Activated T-cell treated with anti-CD3 and anti-CD28 coated beads, Interleukin-2, amount 50 U/mL, for 1 hour (primary cell): Measurements from ENCODE around the gene MFSD2A.
"Not testable (repeated sequence)": the region's sequence is repeated elsewhere in the genome, so short reads cannot be mapped to it uniquely, and the experiment has no call there.

ENCODE experiments used
- DNase-seq: peaks from one replicate; pipeline ENCODE4 v3.0.0-alpha.2; 2020

Gene MFSD2A

DNA sequence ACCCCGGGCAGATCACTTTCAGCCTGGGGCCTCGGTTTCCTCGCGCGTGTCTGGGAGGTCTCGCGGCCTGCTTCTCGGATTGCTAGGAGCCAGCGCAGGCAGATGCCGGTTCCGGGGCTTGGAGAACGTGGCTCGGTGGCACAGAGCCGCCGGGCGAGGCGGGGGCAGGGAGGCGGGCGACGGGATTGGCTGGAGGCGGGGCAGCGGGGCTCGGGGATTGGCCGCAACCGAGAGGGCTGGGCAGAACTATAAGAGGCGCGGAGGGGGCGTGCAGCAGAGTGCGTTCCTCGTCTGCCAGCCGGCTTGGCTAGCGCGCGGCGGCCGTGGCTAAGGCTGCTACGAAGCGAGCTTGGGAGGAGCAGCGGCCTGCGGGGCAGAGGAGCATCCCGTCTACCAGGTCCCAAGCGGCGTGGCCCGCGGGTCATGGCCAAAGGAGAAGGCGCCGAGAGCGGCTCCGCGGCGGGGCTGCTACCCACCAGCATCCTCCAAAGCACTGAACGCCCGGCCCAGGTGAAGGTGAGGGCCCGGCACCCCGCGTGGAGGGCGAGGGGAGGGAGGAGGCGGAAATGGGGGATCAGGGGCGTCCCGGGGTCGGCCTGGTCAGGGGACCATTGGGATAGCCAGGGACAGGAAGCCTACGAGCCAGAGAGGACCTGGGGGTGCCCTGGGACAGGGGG, at the start of gene MFSD2A:
Gene MFSD2A, plus strand, starts transcription at position 276 of the 677 bp plus-strand sequence. Its CDS starts 148 bp downstream, at position 424.
- DNase-seq, result peak; percentile 88

DNA sequence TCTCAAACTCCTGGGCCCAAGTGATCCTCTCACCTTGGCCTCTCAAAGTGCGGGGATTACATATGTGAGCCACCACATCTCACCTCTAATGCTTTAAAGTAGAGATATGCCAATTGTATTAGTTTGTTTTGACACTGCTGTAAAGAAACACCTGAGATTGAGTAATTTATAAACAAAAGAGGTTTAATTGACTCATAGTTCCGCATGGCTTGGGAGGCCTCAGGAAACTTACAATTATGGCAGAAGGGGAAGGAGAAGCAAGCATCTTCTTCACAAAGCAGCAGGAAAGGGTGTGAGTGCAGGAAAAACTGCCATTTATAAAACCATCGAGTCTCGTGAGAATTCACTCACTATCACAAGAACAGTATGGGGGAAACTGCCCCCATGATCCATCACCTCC, 49.8 kb upstream of the MFSD2A start:
- no peak for DNase-seq

DNA sequence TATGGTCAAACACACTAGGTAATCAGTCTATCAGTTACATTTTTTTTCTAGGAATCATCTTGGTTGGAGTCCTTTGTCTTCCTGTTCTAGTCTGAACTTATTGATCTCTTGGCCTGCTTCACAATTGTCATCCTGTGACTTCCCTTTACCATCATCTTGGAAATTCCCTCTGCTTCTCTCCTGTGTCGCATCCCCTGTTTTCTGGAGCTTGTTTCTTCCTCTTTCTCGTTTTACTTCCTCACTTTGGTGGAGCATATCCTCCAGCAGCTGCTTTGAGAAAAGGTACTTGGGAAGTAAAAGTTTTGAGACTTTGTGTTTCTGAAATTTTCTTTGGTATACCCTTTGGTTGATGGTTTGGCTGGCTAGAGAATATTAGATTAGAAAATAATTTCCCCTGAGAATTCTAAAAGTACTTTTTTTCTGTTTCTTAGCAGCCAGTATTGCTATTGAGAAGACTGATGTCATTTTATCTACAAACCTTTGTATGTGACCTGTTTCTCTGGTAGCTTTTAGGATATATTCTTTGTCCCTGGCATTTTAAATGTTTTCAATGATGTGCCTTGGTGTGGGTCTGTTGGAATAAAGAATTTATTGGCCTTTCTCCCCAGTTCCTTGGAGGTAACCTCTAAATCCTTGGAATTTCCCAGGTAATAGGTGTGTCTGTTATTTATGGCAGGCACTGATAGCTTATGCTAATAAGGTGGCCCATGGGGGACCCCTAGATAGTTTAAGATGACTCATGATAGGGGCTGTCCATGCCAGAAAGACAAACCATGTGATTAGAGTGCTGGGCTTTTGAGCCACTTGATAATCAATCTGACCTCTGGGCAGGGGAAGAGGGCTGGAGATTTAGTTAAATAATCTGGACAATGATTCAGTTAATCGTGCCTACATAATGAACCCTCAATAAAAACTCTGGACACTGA, 47.2 kb upstream of the MFSD2A start:
- DNase-seq, result no peak

DNA sequence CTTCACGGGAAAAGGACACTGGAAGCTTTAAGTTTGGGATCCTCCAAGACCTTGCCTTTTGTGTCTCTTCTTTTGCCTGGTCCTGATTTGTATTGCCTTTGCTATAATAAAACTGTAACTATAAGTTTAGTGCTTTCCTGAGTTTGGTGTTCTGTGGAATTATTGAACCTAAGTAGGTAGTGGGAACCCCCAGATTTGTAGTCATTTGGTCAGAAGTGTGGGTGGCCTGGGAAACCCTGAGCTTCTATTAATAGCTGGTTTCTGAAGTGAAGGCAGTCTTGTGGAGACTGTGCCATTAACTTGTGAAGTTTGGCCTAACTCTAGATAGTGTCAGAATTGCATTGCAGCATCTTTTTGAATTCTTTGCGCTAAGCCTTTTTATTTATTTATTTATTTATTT, 46.4 kb upstream of the MFSD2A start:
- no peak for DNase-seq

DNA sequence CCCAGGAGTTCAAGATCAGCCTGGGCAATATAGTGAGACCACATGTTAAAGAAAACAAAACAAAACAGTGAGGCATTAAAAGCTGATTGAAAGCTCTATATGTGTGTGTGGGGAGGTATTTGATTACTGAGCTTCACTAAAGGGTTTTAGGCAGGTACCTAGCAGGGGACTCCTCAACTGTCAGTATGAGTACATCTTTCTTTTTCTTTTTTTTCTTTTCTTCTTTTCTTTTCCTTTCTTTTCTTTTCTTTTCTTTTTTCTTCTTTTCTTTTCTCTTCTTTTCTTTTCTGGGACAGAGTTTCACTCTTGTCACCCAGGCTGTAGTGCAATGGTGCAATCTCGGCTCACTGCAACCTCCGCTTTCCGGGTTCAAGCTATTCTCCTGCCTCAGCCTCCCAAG, 44.7 kb upstream of the MFSD2A start:
- no peak for DNase-seq

DNA sequence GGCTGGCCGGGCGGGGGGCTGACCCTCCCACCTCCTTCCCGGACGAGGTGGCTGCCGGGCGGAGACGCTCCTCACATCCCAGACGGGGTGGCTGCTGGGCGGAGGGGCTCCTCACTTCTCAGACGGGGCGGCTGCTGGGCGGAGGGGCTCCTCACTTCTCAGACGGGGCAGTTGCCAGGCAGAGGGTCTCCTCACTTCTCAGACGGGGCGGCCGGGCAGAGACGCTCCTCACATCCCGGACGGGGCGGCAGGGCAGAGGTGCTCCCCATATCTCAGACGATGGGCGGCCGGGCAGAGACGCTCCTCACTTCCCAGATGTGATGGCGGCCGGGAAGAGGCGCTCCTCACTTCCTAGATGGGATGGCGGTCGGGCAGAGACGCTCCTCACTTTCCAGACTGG, 41.8 kb upstream of the MFSD2A start:
- DNase-seq, result not testable (repeated sequence)

DNA sequence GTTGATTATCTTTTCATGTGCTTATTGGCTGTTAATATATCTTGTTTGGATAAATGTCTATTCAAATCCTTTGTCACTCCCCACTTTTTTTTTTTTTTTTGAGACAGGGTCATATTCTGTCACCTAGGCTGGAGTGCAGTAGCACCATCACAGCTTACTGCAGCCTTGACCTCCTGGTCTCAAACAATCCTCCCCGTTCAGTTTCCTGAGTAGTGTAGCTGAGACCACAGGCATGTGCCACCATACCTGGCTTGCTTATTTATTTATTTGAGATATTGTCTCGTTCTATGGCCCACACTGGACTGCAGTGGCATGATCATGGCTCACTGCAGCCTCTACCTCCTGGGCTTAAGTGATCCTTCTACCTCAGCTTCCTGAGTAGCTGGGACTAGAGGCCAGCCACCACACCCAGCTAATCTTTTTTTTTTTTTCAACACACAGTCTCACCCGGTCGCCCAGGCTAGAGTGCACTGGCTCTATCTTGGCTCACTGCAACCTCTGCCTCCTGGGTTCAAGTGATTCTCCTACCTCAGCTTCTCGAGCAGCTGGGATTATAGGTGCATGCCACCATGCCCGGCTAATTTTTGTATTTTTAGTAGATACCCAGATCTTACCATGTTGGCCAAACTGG, 39.3 kb upstream of the MFSD2A start:
- no peak for DNase-seq

DNA sequence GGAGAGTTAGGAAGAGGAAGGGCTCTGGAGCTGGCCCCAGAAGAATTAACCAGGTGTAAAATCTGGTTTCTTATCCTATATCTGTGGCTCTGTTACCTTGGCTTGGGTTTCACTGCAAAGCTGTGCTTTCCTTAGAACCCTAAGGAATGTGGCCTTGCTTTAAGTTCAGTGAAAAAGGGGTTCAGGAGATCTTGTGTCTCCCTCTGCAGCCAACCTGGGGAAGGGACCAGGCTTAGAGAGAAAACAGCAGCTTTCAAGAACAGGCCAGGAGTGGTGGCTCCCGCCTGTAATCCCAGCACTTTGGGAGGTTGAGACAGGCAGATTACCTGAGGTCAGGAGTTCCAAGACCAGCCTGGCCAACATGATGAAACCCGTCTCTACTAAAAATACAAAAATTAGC, 37.1 kb upstream of the MFSD2A start:
- DNase-seq, result no peak

DNA sequence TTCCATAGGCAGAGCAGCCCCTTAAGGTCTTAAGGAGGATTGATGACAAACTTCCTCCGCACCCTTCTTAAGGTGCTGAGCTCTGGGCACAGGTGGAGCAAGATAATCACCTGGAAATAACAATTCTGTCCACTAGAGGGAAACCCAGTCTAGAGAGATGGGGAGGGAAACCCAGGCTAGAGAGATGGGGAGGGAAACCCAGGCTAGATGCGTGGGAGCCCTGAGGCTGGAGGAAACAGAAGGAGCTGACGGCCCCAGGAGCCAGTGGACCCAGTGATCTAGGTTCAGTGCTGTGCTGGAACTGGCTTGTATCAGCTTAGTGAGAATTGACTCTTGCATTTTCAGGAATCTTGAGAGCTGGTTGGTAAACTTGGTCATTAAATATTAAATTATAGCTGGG, 35.4 kb upstream of the MFSD2A start:
- DNase-seq, result peak; percentile 36

DNA sequence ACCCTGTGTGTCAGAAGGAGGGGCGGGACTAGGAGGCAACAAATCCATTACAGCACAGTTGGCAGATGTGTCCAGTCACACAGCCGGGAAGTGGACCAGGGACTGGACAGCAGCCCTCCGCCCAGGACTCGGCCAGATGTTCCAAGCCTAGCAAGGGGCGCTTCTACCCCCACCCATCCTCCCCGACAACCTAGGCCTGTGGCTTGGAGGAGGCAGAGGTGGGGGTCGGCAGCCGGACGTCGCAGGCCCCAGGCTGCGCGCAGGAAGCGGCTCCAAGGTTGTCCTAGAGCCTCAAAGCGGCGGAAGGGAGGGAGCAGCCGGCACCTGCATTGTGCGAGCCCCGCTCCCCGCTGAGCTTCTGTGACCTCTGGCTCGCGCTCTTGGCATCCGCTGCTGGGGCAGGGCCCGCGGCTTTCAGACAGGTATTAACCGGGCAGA, 32.7 kb upstream of the MFSD2A start:
- no peak for DNase-seq

DNA sequence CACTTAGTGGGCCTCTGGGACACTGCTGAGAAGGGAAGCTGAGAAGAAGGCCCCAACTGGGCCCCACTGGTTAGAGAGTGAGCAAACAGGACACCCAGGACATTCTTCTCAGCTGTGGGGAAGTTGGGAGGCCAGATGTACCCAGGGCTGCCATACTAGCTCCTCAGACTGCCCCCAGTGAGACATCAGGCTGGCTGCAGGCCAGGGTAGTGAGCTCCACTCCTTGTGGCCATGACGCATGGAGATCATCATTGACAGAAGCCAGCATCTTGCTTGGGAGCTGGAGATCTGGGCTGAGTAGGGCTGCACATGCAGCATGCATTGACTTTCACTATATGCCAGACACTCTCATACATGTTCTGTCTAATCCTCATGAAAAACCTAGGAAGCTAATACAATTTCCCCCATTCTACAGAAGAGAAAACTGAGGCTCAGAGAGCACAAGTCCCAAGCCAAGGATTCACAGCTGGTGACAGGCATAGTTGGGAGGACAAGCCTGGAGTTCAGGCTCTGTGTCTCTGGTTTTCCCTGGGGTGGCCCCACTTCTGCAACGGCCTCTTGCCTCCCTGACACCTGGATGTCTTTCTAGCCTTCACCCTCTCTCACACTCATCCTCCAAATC, 29.1 kb upstream of the MFSD2A start:
- no peak for DNase-seq

DNA sequence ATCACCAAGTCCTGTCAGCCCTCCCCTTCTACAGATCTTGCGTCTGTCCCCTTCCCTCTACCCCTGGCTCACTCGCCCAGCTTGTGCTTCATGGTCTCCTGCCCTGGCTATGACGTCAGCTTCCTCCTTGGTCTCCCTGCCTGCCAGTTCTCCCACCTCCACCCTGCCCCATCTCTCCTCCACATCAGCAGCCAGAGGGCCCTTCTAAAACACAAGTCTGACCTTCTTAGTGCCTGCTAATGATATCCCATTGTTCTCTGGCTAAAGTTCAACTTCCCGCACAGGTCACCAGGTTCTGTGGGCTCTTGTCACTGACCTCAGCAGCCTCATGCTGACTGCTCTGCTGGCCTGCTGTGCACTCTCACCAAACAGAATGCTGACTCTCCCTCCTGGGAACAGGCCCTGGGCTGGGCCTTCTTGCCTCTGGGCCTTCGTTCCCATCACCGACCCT, 28.6 kb upstream of the MFSD2A start:
- no peak for DNase-seq

DNA sequence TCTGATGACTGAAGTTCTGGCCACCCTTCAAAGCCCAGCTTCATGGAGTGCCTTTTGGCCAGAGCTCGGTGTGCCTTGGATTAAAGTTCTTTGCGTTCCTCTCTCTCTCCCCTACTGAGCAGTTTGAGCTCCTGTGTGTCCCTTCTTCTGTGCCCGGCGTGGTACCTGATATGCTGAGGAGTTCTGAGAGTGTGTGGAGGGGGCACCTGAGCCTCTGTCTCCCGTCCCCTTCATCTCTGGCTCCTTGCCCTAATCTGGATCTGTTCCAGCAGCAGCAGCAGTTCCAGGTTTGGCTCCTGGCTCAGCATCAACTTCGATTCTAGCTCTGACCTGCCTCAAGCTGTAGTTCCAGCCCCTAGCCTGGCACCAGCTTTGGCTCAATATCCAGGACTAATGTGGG, 28.1 kb upstream of the MFSD2A start:
- DNase-seq, result no peak

DNA sequence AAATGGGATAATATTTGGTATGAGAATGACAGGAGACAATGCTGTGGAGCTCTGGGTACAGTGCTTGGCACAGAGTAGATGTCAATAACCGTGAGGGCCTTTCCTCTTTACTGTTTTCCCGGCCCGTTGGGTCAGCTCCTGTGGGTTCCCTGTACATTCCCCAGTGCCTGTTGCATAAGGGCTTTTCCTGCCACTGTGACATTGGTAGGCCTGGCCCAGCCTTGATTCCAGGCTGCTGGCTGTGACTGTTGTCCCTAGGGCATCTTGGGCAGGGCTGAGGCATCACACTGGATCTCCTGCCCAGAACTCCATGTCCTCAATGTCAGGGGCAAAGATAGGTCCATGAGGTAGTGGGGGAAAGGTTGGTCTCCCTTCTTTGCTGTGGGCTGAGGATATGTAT, 27.4 kb upstream of the MFSD2A start:
- DNase-seq, result no peak

DNA sequence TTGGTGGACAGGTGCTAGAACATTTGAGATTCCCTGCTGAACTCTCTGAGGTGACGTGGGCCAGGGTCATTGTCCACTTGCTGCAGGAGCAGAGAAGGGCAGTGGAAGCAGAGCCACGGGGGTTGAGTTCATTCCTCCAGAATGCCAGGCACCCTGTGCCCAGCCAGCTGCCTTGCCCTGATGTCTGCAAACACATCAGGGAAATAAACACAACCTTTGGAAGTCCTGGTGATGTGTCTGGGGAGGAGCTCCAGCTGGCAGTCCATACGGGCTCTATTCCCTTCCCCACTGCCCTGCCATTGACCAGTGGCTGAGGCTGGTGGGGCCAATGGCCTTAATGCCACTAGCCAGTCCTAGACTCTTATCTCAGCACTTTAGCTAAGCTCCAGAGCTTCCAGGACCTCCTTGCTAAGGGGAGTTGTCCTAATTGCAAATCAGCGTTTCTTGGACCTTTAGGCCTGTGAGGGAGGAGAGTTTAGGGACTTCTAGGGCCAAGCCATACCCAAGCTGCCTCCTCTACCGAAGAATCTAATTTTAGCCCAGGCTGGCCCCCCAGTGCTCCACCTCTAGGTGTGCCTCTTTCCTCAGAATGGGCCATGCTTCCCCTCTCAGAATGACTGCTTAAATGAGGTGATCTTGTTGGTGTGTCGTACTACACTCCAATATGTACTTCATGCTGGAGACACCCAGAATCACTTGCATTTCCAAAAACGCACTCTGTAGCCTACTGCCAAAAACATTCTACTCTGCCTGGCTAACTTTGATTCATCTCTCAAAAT, 25.9 kb upstream of the MFSD2A start:
- DNase-seq, result no peak

DNA sequence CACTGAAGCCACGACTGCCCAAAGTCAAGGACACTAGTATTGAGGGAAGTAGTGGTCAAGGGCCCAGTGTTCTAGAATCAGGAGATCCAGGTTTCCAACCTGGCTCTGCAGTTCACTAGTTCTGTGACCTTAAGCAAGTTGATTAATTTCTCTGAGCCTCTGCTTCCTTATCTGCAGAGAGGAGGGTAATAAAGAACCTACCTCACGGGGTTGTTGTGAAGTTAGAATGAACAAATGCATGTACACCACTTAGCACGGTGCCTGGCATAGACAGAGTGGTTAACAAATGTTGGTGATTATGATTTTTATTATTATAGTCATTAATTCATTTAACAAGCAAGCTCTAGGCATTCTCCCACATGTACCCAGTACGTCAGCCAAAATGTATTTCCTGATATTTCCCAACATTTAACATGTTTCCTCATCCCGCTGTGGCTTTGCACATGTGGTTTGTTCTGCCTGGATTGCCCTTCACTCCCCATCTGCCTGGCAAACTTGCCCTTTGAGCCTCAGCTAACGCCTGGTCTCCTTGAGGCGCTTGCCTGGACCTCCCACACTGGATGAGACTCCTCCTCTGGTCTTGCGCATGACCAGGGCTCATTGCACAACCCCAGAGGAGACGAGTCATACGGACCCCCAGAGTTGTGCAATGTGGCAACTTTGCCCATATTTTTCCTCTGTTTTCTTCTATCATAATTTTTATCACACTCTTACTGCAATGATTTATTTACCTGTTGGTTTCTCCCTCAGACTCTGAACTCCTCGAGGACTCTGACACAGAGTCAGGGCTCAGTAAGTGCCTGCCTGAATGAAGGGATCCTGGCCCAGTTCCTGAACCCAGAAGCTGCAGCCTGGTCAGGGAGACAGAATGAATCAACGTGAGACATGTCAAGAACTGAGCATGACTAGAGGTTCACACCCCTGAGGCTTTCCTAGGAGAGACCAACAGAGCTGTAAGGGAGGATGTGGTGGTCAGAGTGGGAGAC, 20.7 kb upstream of the MFSD2A start:
- no peak for DNase-seq

DNA sequence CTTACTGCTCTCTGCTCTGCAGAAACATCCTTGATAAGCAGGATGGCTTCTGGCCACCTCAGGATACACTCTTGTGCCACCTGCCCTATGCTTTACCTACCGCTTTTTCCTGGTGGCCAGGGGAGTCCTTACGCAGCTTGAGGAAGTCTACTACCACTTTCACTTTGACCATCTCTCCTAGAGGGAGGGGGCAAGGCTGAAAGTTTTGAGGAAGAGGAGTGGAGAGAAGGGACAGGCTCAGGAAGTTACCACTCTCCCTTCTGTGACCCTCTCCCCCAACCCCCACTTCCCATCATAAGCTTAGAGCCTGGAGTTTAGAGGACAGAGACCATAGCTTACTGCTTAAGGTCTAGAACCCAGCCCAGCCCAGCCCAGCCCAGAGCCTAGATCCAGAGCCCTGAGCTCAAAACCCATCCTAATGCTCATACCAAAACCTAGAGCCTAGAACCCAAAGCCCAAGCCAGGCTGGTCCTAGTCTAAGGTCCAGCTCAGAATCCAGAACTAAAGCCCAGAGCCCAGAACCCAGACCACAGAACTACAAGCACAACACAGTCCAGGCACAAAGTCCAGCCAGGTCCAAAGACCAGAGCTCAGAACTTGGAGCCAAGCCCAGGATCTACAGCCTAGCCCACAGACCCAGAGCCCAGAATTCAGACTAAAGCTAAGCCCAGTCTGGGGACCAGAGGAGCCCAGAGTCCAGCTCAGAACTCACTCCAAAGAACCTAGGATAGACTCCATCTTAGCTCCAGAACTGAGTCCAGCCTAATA, 18.0 kb upstream of the MFSD2A start:
- DNase-seq, result no peak

DNA sequence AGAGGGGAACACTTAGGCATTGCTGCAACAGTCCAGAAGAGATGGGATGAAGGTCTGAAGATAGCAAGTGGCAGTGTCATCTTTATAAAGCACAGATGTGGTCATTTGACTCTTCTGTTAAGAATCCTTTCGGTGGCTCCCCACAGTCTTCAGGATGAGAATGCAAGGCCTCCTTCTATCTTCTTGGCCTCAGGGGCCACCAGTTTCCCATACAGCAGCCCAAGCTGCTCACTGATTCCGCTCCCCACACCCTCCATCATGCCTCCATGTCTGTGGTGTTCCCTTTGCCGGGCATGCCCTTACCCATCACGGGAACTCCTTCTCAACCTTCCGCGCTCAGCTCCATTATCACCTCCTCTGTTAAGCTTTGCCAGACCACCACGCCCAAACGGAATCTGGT, 16.1 kb upstream of the MFSD2A start:
- no peak for DNase-seq

DNA sequence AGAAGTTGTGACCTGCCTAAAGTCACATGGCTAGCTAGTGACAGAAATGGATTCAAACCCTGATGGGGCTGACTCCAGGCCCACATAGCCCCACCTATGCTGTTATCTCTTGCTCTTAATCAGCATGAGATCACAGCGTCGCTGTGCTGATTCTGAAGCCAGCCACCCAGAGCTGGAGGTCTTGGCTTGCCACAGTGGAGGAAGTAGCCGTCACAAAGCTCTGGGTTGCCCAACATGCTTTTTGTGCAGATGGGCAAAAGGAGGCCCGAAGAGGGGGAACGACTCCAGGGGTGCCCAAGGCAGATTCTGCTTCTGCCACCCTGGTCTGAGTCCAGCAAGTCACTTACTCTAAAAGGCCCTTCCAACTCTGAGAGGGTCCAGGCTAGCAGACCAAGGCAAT, 14.7 kb upstream of the MFSD2A start:
- DNase-seq, result no peak
